Ovary (tissue), 9 donors: ENCODE measurements around the gene CHST13. TPM values are rescaled to one million over a fixed set of nuclear protein-coding genes. Genes with fewer than 3 reads are reported as not detected.

Source experiments
- DNase-seq, 5 donors: peaks; one replicate each; pipeline ENCODE4 v3.0.0-alpha.2; 2019 to 2020
- H3K27ac ChIP-seq, 2 donors: fragments of 200-600 bp; one replicate each; pipeline versions ENCODE4 v1.5.1 to v1.8.0; 2019 to 2022
- H3K27me3 ChIP-seq: fragments of 200-600 bp; one replicate; pipeline ENCODE4 v1.8.0; 2022
- H3K36me3 ChIP-seq: fragments of 200-600 bp; sonication (generic); one replicate; pipeline ENCODE4 v1.5.1; 2019
- H3K4me1 ChIP-seq: one replicate; pipeline ENCODE4 v1.8.1; 2013; ENCODE audit warnings: mild to moderate bottlenecking, moderate library complexity; ENCODE audit not compliant: insufficient read depth
- H3K4me3 ChIP-seq: fragments of 200-600 bp; sonication (generic); one replicate; pipeline ENCODE4 v1.5.1; 2017
- H3K9me3 ChIP-seq, 2 donors: fragments of 200-600 bp in 1 of 2; sonication (generic) in 1 of 2; one replicate each; pipeline versions ENCODE4 v1.5.1 to v1.8.1; 2013 to 2019; ENCODE audit warnings: mild to moderate bottlenecking in 1 of 2, moderate library complexity in 1 of 2
- CTCF ChIP-seq, 3 donors: fragments of 450-650 bp in 2 of 3; fragments of 200-600 bp in 1 of 3; IDR thresholded peaks; one replicate each; pipeline versions ENCODE4 v1.5.1 to v1.8.0; 2016 to 2022; ENCODE audit warnings: antibody characterized with exemption in 3 of 3, mild to moderate bottlenecking in 1 of 3
- EP300 ChIP-seq: sonication (generic); formaldehyde crosslinking; IDR thresholded peaks from one replicate; pipeline ENCODE4 v1.6.1; 2017; ENCODE audit warnings: antibody characterized with exemption
- POLR2A ChIP-seq: fragments of 450-650 bp; IDR thresholded peaks from one replicate; pipeline ENCODE4 v1.6.1; 2017; ENCODE audit warnings: antibody characterized with exemption, mild to moderate bottlenecking, moderate library complexity
- WGBS, 3 donors: extraction: QIAGEN DNeasy Blood & Tissue Kit in 1 of 3; methylation state at CpG; one replicate each; pipeline versions ENCODE4 v1.1.5 to v1.1.7; 2013 to 2017; 5-methylcytosine and 5-hydroxymethylcytosine counted together
- intact Hi-C, 4 donors: fragments of 100-400 bp; cut with DNase I; formaldehyde crosslinking; loops; one replicate each; pipeline versions ENCODE4 v1.11.0 to v1.15.1; 2022 to 2023
- polyA plus RNA-seq, 2 donors: library from polyadenylated mRNA; stranded (reverse); fragments of 200-250 nt in 1 of 2; fragments of 350-450 nt in 1 of 2; fragmentation: Illumina TruSeq in 1 of 2; extraction: RNeasy Lipid Tissue Mini Kit (QIAGEN cat#74804) in 1 of 2; gene quantifications; one replicate each; pipeline ENCODE4 v1.2.3, GENCODE V29; 2013 to 2014
- total RNA-seq, 7 donors: library from RNA; depleted of rRNA in 2 of 7; stranded (reverse); fragments of >200 nt in 2 of 7; fragmentation: NEBNext Ultra II Directional in 3 of 7; extraction: Animal tissue kit (Norgen Biotek cat#: 25700) in 3 of 7; gene quantifications; one replicate each; pipeline versions ENCODE4 v1.1.0 to v1.2.4, GENCODE V29; 2016 to 2023
- donor health status: DM: no; HTN: no; CAD: no; lungs with moderate emphysema.
- donor health status: DM: no; HTN: no; CAD: no.
- donor health status: Bipolar disorder and iron deficiency.
- donor health status: DM: yes; HTN: yes; CAD: no.
- donor health status: DM: no; HTN: no; CAD: no.
- donor health status: DM: yes; HTN: yes; CAD: no.

CHST13 gene
- total and polyA plus RNA-seq, 9 donors, result 0.12 to 0.87 (median 0.31) TPM; not detected in 4

DNA sequence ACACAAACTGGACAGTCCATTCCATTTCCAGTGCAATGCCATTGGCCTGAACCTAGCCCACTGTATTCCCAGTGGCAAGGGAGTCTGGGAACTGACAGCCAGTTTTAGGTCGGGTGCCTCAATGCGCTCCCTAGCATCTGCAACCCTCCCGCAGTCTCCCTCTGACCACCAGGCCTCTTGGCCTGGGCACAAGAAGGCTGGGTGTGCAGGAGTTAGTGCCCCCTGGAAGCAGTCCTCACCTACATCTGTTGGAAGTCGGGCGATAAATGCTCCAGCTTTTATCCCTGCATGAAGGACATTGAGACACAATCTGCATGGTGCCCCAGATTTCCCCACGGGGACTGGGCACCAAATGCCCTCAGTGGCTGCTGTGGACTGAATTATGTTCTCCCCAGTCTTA, 22.1 kb downstream of the CHST13 start:
- Histone ChIP-seq H3K4me1 (no peaks in the 10 kb centered on the region), H3K36me3 (no peaks in the 10 kb centered on the region), H3K4me3 (no peak overlapping the region), H3K9me3 (no peaks in the 10 kb centered on the region), H3K27ac (no peak overlapping the region), H3K27me3 (no peaks in the 10 kb centered on the region)
- TF ChIP-seq CTCF (IDR thresholded peaks at IDR 0.05), result no peak
- TF ChIP-seq EP300, result no peak
- TF ChIP-seq POLR2A, result no peak
- intact Hi-C loops, result no loop called here
- DNase-seq, result peak in 2 of 5 donors; percentile 1 to 5
- WGBS, 3 donors, result 93% methylated on average over 6 of the region's 6 CpGs

DNA sequence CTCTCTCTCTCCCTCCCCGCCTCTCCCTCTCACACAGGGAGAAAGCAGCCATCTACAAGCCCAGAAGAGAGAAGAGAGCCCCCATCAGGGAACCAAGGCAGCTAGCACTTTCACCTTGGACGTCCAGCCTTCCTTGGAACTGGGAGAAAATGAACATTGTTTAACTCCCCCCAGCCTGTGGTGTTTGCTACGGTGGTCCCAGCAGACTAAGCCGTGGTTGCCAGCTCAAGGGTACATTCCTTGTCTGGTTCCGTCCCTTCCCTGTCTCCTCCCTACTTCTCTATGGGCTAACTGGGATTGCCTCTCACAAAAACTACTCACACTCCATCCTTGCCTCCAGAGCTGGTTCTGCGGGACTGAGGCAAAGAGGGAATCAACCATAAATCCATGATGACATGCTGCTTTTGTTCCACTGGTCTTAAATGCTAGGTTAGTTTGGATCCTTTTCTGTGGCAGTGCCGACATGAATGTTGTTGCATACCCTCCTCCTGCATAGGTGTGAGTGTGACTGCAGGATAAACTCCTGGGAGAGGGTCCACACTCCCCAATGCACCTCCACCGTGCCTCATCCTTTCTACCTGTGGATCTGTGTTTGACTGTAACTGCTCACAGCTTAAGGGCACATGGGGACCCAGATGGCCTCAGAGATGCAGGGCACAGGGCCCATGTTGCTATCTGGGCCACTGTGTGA, 22.7 kb downstream of the CHST13 start:
- Histone ChIP-seq H3K4me3 (no peak overlapping the region), H3K27ac (no peak overlapping the region), H3K36me3 (no peaks in the 10 kb centered on the region), H3K4me1 (no peaks in the 10 kb centered on the region), H3K9me3 (no peaks in the 10 kb centered on the region), H3K27me3 (no peaks in the 10 kb centered on the region)
- 76 to 85% (median 81%) methylated on average over 8 of the region's 8 CpGs for WGBS, 3 donors
- TF ChIP-seq CTCF (IDR thresholded peaks at IDR 0.05) (no peak), POLR2A (no peak), EP300 (no peak)
- intact Hi-C loops, result no loop called here
- peak in 1 of 5 donors; percentile 2 for DNase-seq

DNA sequence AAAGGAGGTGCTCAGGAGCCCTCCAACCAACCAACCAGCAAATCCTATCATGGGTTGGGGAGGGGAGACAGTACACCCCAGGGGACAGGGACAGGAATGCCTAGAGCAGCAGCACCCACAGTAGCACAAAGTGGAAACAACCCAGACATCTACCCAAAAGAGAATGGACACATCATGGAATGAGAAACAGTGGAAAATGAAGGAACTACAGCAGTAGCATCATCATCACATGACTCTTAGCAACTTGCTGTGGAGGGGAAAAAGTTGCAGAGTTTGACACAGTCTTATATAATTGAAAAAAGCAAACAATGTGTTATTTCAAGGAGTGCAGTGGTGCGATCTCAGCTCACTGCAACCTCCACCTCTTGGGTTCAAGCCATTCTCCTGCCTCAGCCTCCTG, 23.8 kb downstream of the CHST13 start:
- TF ChIP-seq CTCF (IDR thresholded peaks at IDR 0.05) (no peak), POLR2A (no peak), EP300 (no peak)
- intact Hi-C loops, result no loop called here
- no peaks in the 10 kb centered on the region for H3K27me3 ChIP-seq
- no peak overlapping the region for H3K4me3 ChIP-seq
- no peaks in the 10 kb centered on the region for H3K9me3 ChIP-seq
- peak in 1 of 5 donors; percentile 2 for DNase-seq
- no peaks in the 10 kb centered on the region for H3K4me1 ChIP-seq
- no peaks in the 10 kb centered on the region for H3K36me3 ChIP-seq
- no peak overlapping the region for H3K27ac ChIP-seq
- WGBS, 3 donors, result 79 to 86% (median 85%) methylated on average over 1 of the region's 1 CpG

DNA sequence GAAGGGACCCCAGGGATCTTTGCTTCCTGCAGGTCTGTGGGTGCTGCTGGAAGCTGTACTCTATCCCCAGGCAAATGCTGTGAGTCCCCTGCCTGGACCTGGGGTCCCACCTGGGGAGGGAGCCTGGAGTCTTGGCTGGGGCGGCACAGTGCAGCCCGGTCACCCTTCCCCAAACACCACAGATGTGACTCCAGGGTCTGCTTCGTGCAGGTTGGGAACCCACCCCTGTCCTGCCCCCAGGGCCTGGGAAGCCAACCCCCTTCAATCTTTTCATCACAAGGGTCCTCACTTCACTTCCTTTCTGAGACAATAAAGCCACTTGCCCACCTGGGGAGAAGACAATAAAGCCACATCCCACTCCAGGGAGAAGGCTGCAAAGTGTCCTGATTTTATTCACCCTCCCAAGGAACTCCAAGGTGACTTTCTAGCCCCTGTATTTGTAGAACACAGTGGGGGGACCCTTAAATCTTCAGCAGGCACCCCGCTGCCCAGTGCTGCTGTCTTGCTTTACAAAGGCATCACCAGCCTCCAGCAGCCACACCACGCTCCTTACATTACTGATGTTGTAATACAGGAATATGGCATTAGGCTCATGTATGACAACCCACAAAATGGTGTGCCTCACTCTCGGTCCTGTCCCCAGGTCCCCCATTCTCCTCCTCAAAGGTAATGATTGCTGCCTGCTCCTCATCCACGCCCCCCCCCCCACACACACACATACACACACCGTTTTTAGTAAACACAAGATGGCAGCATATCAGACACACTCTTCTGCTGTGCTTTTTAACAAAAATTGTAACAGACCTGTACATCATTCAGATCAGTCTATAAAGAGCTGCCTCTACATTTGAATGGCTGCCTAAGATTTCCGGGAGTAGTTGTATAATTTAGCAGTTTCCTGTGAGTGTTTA, 24.9 kb downstream of the CHST13 start:
- Histone ChIP-seq H3K27me3 (no peaks in the 10 kb centered on the region), H3K27ac (no peak overlapping the region), H3K9me3 (no peaks in the 10 kb centered on the region), H3K36me3 (no peaks in the 10 kb centered on the region), H3K4me3 (no peak overlapping the region), H3K4me1 (no peaks in the 10 kb centered on the region)
- WGBS, 3 donors, result 58 to 63% (median 60%) methylated on average over 9 of the region's 9 CpGs
- intact Hi-C loops, result no loop called here
- DNase-seq, result peak in 3 of 5 donors; percentile 1 to 13 (median 4)
- no peak for TF ChIP-seq CTCF (IDR thresholded peaks at IDR 0.05)
- TF ChIP-seq EP300, result no peak
- no peak for TF ChIP-seq POLR2A
